MCF 10A (cell line): ENCODE results near the gene MAPKBP1. TPM values are rescaled to one million over a fixed set of nuclear protein-coding genes. Genes with fewer than 3 reads are reported as not detected.
"Not testable (repeated sequence)": the region's sequence is repeated elsewhere in the genome, so short reads cannot be mapped to it uniquely, and the experiment has no call there.

Source experiments
- Bru-seq: library from RNA; stranded (reverse); fragments of 400-500 nt; gene quantifications from one replicate; lab custom pipeline; 2021; lab: Mats Ljungman, UMichigan
- BruChase-seq, 2 experiments: library from RNA; stranded (reverse); fragments of 400-500 nt; gene quantifications; one replicate each; lab custom pipeline; 2021; lab: Mats Ljungman, UMichigan
- BruUV-seq: library from RNA; stranded (reverse); fragments of 400-500 nt; replicated peaks from 2 replicates; lab custom pipeline; 2021; lab: Mats Ljungman, UMichigan
- CTCF ChIA-PET: fragments of 300-600 bp; sonication (Branson Sonifier 250); formaldehyde crosslinking; extraction: SDS; loops from one replicate; lab custom pipeline; 2021; ENCODE audit warnings: antibody characterized with exemption, inconsistent platforms; lab: Yijun Ruan, JAX
- POLR2A ChIA-PET: fragments of 300-600, 350-650 bp; sonication (Branson Sonifier 250); formaldehyde crosslinking; extraction: SDS; loops from one replicate; lab custom pipeline; 2020; ENCODE audit warnings: antibody characterized with exemption, inconsistent platforms; lab: Yijun Ruan, JAX
- DNase-seq: peaks from one replicate; pipeline ENCODE4 v3.0.0-alpha.2; 2018; ENCODE audit not compliant: unreplicated experiment
- H3K27ac Mint-ChIP-seq: one replicate; pipeline ENCODE4 v1.8.0; 2022; ENCODE audit warnings: mild to moderate bottlenecking, low read depth, mixed read lengths; ENCODE audit not compliant: unreplicated experiment
- H3K27me3 Mint-ChIP-seq: one replicate; pipeline ENCODE4 v1.8.0; 2022; ENCODE audit warnings: mixed read lengths; ENCODE audit not compliant: insufficient read depth, unreplicated experiment
- H3K36me3 Mint-ChIP-seq: one replicate; pipeline ENCODE4 v1.8.0; 2022; ENCODE audit warnings: mild to moderate bottlenecking, moderate library complexity, mixed read lengths; ENCODE audit not compliant: insufficient read depth, unreplicated experiment
- H3K4me1 Mint-ChIP-seq: one replicate; pipeline ENCODE4 v1.8.0; 2022; ENCODE audit warnings: mixed read lengths; ENCODE audit not compliant: insufficient read depth, unreplicated experiment
- H3K4me3 Mint-ChIP-seq: one replicate; pipeline ENCODE4 v1.8.0; 2022; ENCODE audit warnings: mild to moderate bottlenecking, moderate library complexity, mixed read lengths; ENCODE audit not compliant: unreplicated experiment
- H3K9me3 Mint-ChIP-seq: one replicate; pipeline ENCODE4 v1.8.0; 2022; ENCODE audit warnings: mixed read lengths; ENCODE audit not compliant: unreplicated experiment
- CTCF ChIP-seq: fragments of 200-600 bp; IDR thresholded peaks from one replicate; pipeline ENCODE4 v1.8.0; 2022; ENCODE audit warnings: antibody characterized with exemption, mild to moderate bottlenecking; ENCODE audit not compliant: unreplicated experiment
- intact Hi-C: fragments of 100-400 bp; cut with micrococcal nuclease; formaldehyde crosslinking; loops from 2 replicates; pipeline ENCODE4 v1.14.1; 2022
- long read RNA-seq: library from polyadenylated mRNA; stranded (forward); transcript quantifications from one replicate; pipeline ENCODE4 v2.0.0, GENCODE V29; 2022
- total RNA-seq: library from RNA; stranded (reverse); gene quantifications from 2 replicates; pipeline ENCODE4 v1.2.3, GENCODE V29; 2022

The MAPKBP1 gene
- total RNA-seq (33.2 and 35.0 TPM in 2 replicates), Bru-seq, nascent RNA (percentile 70 among the genes with signal in this experiment), BruChase-seq, experiment 1, labeled RNA remaining after a 6-hour chase (percentile 83 among the genes with signal in this experiment), BruChase-seq, experiment 2, labeled RNA remaining after a 2-hour chase (percentile 75 among the genes with signal in this experiment)
- long read RNA-seq, full-length matches to known transcripts = 1 of 27 reads
- long read RNA-seq, partial matches to known transcripts = 16 of 27 reads
- long read RNA-seq, other reads (novel, unspliced or antisense) = 10 of 27 reads

- peak; percentile 98 for DNase-seq
- ChIA-PET POLR2A (interaction anchor here (0.6 to 19.2 kb wide), 19 partner anchors 16 to 994 kb away, joined by 3 to 486 read pairs (median 4); partner anchors contain the start of genes EHD4, JMJD7, MGA and PLA2G4B), CTCF (interaction anchor here (0.6 to 11.2 kb wide), 29 partner anchors 8 to 364 kb away, joined by 3 to 249 read pairs (median 5); no protein-coding TSS in a partner anchor)
- BruUV-seq = no TSS peak
- Mint-ChIP-seq H3K4me1 (peaks cover 35% of the 10 kb centered on the region), H3K27me3 (no peaks in the 10 kb centered on the region), H3K4me3 (peak within 1 kb of the TSS; percentile 92), H3K36me3 (peaks cover 13% of the 10 kb centered on the region), H3K27ac (peak within 1 kb of the TSS; percentile 85), H3K9me3 (no peaks in the 10 kb centered on the region)
- TF ChIP-seq CTCF = peak; percentile 58
- intact Hi-C loops = loop anchor here (1.0 to 5.0 kb wide), 3 partner anchors 32 to 217 kb away; partner anchors contain the start of genes EHD4 and TYRO3
Measured at GRCh38 chr15:41774062-41774881, at the start of gene MAPKBP1. Gene MAPKBP1, plus strand, starts transcription at chr15:41774484. Its CDS starts 792 bp downstream, at chr15:41775276.

GRCh38 chr15:41727143-41727542 is 47.1 kb upstream of the MAPKBP1 start:
- intact Hi-C loops = no loop called here
- no peak overlapping the region for H3K4me3 Mint-ChIP-seq
- no peaks in the 10 kb centered on the region for H3K27me3 Mint-ChIP-seq
- BruUV-seq = no TSS peak
- H3K36me3 Mint-ChIP-seq = peaks cover 10% of the 10 kb centered on the region
- POLR2A ChIA-PET = interaction anchor here (0.6 to 0.7 kb wide), 2 partner anchors 10 to 169 kb away, joined by 3 read pairs; no protein-coding TSS in a partner anchor
- H3K27ac Mint-ChIP-seq = no peak overlapping the region
- TF ChIP-seq CTCF = no peak
- CTCF ChIA-PET = interaction anchor here (0.6 kb wide), 1 partner anchor 30 kb away, joined by 5 read pairs; no protein-coding TSS in a partner anchor
- no peaks in the 10 kb centered on the region for H3K9me3 Mint-ChIP-seq
- H3K4me1 Mint-ChIP-seq = no peaks in the 10 kb centered on the region
- no peak for DNase-seq

- H3K4me1 Mint-ChIP-seq, DNase-seq, H3K27ac Mint-ChIP-seq, intact Hi-C loops, H3K4me3 Mint-ChIP-seq, H3K27me3 Mint-ChIP-seq, CTCF ChIA-PET, H3K9me3 Mint-ChIP-seq, BruUV-seq: not testable (repeated sequence)
- POLR2A ChIA-PET = interaction anchor here (0.7 kb wide), 1 partner anchor 250 kb away, joined by 3 read pairs; no protein-coding TSS in a partner anchor
- H3K36me3 Mint-ChIP-seq = peaks cover 14% of the 10 kb centered on the region
Measured at GRCh38 chr15:41728061-41728460, 46.2 kb upstream of the MAPKBP1 start.

GRCh38 chr15:41730543-41730942 is 43.7 kb upstream of the MAPKBP1 start:
- H3K4me1 Mint-ChIP-seq = no peaks in the 10 kb centered on the region
- DNase-seq = no peak
- ChIA-PET CTCF (no interaction called here), POLR2A (no interaction called here)
- no peaks in the 10 kb centered on the region for H3K27me3 Mint-ChIP-seq
- TF ChIP-seq CTCF = no peak
- intact Hi-C loops = no loop called here
- H3K4me3 Mint-ChIP-seq = no peak overlapping the region
- peaks cover 32% of the 10 kb centered on the region for H3K36me3 Mint-ChIP-seq
- H3K27ac Mint-ChIP-seq = no peak overlapping the region
- BruUV-seq = no TSS peak
- H3K9me3 Mint-ChIP-seq = no peaks in the 10 kb centered on the region
